SU-DHL-6 (cell line): ENCODE data around the gene CPB2.

ENCODE experiments used
- EZH2phosphoT487 ChIP-seq: fragments of 200-600 bp; sonication (generic), shearing (Covaris generic); conservative IDR thresholded peaks from 2 replicates; pipeline ENCODE4 v1.6.1; 2018; ENCODE audit warnings: mild to moderate bottlenecking, antibody characterized with exemption, low read length, moderate library complexity, mixed read lengths
- TF ChIP-seq, protein P1 (sequence below): fragments of 200-600 bp; sonication (generic); IDR thresholded peaks from one replicate; pipeline ENCODE4 v1.5.1; 2017; ENCODE audit warnings: antibody characterized with exemption, mild to moderate bottlenecking, low read length, moderate library complexity; ENCODE audit not compliant: insufficient read depth, poor library complexity, severe bottlenecking

DNA sequence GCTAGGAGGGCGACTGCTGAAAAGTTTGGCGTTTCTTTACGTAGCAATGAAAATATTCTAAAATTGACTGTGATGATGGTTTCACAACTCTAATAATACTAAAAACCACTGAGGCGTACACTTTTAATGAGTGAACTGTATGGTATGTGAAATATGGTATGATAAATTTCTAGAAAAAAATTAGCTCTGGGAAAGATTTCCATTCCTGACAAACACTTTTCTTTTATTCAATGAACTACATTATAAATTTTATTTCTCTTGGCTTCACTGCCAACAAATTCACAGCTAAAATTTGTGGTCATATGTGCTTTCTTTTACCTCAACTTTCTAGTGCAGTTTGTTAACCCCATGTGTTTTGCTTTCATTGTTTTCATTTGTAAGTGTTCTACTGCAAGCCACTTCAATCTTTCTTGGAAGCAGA lies 63.4 kb downstream of the CPB2 start:
- TF ChIP-seq, protein P1, sequence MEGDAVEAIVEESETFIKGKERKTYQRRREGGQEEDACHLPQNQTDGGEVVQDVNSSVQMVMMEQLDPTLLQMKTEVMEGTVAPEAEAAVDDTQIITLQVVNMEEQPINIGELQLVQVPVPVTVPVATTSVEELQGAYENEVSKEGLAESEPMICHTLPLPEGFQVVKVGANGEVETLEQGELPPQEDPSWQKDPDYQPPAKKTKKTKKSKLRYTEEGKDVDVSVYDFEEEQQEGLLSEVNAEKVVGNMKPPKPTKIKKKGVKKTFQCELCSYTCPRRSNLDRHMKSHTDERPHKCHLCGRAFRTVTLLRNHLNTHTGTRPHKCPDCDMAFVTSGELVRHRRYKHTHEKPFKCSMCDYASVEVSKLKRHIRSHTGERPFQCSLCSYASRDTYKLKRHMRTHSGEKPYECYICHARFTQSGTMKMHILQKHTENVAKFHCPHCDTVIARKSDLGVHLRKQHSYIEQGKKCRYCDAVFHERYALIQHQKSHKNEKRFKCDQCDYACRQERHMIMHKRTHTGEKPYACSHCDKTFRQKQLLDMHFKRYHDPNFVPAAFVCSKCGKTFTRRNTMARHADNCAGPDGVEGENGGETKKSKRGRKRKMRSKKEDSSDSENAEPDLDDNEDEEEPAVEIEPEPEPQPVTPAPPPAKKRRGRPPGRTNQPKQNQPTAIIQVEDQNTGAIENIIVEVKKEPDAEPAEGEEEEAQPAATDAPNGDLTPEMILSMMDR, result no peak
- no peak for TF ChIP-seq EZH2phosphoT487
